ENCODE results near the gene KDM5B.
A peak's percentile ranks its signal among the peaks of the same experiment; 100 is the strongest.
"Not testable (repeated sequence)": the region's sequence is repeated elsewhere in the genome, so short reads cannot be mapped to it uniquely, and the experiment has no call there.

Gene KDM5B

GRCh38 chr1:202812176-202813026 is 4.2 kb upstream of the KDM5B start:
- DNase-seq: no peak

DNA sequence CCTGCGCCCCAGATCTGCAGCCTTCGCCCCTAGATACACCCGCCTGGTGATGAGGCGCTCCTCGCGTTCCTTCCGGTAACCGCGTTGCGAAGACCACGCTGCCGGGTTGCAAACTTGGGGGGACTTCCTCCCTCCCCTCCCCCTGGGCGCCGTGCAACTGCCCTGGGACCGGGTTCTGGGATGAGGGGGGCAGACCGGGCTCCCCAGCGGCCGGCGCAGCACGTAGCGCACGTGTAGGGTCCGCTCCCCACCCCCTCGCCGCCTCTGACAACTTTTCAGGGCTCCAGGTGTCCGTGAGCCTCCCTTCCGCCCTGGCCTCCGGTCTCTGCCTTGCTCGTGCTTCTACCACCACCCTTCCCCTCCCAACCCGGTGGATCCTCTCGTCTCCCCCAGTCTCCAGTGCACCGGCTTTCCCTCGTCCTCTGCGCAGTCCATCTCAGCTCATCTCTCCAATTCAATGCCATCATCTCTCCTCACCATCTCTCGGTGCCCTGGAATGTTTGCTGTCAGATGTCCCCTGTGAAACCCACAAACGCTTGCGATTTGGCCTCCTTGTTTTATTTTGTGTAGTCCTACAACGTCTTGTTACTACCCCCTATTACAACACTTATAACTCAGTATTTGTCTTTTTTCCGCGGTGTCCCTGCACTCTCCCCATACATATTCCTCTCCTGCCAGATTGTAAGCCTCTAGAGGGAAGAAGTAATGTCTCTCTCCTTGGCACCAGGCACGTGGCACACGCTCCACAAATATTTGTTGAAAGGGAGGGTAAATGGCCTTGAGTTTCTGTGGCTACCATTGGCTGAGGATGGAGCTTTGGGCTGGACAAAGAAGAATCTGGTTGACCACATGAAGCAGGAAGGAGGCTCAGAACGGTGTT is 3.3 kb upstream of the KDM5B start:
- no peak for DNase-seq

- DNase-seq: peak; percentile 87
These were observed 2.5 kb upstream of the KDM5B start, which contains the start of gene PCAT6 for GRCh38 chr1:202810615-202811295. TSS of gene PCAT6 (plus strand) at chr1:202810954.

GRCh38 chr1:202810193-202810614 is 2.0 kb upstream of the KDM5B start:
- no peak for DNase-seq

- DNase-seq: no peak
These were observed 1.5 kb upstream of the KDM5B start for GRCh38 chr1:202809597-202810159.

- DNase-seq: no peak
These were observed 733 bp downstream of the KDM5B start for GRCh38 chr1:202807451-202807925.

GRCh38 chr1:202806845-202807450 is 1.3 kb downstream of the KDM5B start:
- DNase-seq: no peak

DNA sequence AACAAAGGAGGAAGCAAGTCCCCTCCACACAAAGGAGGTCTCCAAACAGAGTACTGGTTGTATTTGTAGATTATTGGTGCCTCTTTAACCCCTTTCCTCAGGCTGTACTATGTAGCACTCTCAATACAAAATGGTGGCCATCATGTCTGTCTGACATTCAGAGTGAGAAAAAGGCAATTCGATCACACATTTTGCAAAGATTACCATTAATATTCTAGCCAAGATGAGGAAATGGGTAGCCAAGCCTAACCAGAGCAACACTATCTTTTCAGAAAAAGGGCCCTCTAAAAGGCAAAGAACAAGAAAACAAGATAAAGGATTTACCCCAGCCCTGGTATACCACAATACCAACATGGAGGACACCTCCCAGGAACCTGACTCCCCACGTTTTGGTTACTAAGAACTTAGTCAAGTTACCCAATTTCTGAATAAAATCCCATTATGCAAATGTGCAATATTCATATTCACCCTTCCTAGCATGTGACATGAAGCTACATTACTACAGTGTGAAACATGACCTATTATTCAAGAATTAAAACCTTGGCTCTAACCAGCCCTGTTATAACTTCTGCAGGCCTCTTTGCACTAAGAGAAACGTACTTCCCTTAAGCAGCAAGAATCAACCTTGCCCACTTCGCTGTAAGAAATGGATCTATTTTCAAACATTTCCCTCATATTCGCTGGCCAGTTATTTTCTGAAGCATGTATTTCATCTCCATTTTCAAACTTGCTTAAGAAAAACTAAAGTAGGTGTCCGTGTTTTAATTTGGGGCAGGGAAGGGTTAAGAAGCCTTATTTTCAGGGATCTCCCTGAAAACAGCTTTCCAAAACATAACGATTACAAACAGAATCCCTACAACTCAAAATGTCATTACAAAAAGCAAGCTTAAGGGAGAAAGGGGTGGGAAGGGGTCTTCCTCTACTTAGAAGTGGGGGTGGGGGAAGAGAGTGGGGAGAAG is 2.1 kb downstream of the KDM5B start:
- no peak for DNase-seq

DNA sequence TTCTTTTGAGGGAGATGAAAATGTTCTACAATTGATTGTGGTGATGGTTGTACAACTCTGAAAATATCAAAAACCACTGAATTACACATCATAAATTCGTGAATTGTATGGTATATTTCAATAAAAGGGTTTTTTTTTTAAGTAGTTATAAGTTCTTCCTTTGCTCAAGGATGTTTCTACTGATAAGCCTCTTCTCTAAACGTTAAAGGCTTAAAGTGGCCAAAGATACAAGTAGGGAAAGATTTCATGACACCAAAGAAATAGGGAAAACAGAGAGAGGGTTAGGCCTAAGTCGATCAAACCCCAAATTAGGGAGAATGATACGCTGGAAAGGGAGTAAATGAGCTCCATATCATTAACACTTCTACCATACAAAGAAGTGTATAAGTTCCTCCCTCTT is 4.1 kb downstream of the KDM5B start:
- DNase-seq: no peak

- DNase-seq: no peak
These were observed 5.0 kb downstream of the KDM5B start for GRCh38 chr1:202802998-202803932.

- DNase-seq: no peak
These were observed 6.2 kb downstream of the KDM5B start for GRCh38 chr1:202802034-202802433.

- DNase-seq: no peak
These were observed 7.0 kb downstream of the KDM5B start for GRCh38 chr1:202801175-202801574.

DNA sequence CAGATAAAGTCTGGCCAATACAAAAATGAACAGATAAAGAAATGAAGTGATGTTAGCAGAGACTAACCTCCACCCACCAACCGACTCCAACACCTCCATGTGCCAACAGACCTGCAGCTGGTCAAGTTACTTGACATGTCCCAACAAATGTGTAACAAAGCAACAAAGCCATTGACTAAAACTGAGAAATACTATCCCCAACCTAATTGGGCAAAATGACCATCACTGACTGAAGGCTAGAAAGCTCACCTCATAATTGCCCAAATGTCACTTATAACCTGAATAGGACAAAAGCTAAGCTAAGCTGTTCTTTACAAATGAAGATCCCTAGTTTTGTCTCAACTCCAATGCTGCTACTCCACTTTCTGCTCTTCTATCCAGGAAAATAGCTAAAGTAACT is 7.5 kb downstream of the KDM5B start:
- DNase-seq: no peak

DNA sequence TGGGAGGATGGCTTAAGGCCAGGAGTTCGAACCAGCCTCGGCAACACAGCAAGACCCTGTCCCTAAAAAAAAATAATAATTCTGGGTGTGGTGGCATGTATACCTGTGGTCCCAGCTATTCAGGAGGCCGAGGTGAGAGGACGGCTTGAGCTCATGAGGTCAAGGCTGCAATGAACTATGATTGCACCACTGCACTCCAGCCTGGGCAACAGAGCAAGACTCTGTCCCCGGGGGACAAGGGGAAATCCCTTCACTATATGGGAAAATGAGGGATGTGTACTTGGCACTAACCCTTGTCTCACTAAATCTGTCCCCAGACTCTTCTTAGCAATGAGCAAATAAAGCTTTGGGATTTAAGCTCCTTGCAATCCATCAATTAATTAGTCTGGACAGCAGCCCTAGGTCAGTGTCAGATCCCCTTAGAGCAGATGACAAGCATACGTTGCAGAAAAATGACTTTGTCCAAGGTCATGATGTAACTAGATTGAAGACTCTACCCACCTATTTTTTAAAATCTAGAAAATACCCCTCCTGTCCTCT is 9.4 kb downstream of the KDM5B start:
- no peak for DNase-seq

- no peak for DNase-seq
These were observed 10.0 kb downstream of the KDM5B start for GRCh38 chr1:202798260-202798659.

DNA sequence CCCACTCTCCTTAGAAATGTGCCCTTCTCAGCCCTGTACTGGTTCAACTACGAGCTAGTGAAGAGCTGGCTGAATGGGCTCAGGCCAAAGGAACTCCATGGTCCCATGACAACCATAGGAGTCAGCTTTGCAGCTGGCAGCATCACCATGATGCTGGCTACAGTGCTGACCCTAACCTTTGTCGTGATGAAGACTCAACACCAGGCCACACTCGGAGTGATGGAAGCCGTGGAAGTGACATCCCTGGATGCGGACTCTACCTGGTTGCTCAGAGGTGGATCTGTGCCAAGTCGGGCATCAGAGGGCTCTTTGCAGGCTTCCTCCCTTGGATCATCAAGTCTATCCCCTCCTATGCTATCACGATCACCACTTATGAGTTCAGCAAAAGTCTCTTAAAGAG is 11.6 kb downstream of the KDM5B start:
- DNase-seq: no peak

- DNase-seq: not testable (repeated sequence)
These were observed 13.3 kb downstream of the KDM5B start for GRCh38 chr1:202794931-202795330.

GRCh38 chr1:202794051-202794740 is 14.0 kb downstream of the KDM5B start:
- DNase-seq: no peak

Data from NCI-H2029 (cell line).